HG02623 (cell line): ENCODE data around the gene MDK.

ENCODE experiments used
- ATAC-seq: cut with Tn5 transposase; IDR thresholded peaks from one replicate; pipeline ENCODE4 v1.9.1; 2021; ENCODE audit warnings: moderate library complexity; ENCODE audit not compliant: unreplicated experiment

The MDK gene

GRCh38 chr11:46393231-46393616 lies 11.8 kb downstream of the MDK start:
- ATAC-seq = no peak

GRCh38 chr11:46393759-46394158 lies 12.3 kb downstream of the MDK start:
- no peak for ATAC-seq

DNA sequence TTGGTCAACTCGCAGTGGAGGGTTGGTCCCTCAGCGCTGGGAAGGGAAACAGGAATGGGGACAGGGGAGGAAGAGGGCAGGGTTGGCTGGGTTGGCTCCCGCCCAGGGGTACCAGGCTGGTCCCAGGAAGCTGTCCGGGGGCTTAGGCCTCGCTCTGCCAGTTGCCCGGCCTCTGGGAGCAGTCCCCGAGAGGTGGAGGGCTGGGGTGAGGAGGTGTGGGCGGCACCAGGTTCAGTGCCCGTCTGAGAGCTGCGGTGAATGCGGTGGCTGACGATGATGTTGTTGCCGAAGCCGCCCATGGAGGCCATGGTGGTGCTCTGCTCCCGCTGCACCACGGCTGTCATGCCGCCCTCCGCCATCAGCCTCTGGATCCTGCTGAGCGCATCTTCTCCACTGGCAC lies 16.1 kb downstream of the MDK start:
- ATAC-seq = no peak

DNA sequence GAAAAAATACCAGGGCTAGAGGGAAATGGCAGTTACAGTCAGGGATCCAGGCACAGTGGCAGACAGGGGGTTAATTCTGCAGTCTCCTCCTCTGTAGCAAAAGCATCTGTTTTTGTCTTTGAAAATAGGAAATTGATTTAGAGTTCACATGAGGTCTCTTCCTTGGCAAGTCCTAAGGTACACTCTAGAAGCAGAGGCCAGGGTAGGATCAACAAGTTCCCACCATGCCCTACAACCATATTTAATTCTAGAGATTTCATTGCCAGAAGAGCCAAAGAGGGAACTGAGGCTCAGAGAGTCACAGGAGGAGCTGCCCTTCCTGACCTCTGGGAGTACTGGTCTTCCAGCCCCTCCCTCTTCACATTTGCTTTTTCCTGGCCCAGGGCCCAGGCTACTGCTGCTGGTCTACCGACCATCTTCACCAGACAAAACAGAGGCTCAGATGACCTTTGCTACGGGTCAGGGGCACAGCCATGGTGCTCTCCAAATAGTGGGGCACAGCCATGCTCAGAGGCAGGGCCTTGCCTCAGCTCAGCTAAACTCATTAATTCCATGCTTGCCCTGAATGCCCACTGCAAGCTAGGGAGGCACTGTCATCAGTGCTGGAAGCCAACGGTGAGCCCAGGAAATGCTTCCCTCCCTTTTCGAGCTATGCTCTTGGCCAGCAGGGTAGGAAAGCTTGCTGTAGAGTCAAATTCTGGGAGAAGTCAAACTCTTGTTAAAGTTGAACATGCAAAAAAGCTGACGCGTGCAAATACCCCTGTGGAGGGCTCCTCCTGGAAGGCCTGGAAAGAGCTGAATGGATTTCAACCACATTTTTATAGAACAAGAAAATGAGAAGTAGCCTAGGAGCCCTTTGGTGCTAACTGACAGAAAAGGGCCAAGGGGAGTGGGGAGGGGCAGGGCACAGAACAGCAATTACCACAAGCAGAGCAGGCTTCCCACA lies 21.8 kb downstream of the MDK start:
- ATAC-seq = no peak

DNA sequence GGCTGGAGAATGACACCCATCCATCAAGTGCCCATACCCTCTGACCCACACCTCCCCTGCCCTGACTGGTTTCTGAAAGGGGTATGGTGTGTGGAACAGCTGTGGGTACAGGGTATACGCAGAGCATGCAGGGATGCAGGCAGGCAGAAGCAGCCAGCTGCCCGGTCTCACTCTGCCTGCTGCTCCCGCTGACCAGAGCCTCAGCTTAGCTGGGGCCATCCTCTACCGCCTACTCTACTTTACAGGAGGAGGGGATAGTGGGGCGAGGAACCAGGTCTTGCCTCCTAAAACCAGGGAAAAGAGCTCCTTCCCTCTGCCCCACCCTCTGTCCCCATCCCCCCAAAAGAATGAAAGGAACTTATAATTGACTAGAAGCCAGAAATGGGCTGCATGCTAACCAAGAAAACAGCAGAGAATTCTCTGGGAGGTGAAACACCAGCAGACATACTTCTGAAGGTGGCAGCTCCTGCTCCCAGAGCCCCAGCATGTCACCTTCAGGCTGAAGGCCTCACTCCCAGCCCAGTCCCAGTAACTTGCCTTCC lies 23.1 kb downstream of the MDK start:
- no peak for ATAC-seq

- ATAC-seq = no peak
These were observed 26.2 kb downstream of the MDK start for GRCh38 chr11:46407635-46408034.

- no peak for ATAC-seq
These were observed 27.0 kb downstream of the MDK start for GRCh38 chr11:46408407-46408986.

DNA sequence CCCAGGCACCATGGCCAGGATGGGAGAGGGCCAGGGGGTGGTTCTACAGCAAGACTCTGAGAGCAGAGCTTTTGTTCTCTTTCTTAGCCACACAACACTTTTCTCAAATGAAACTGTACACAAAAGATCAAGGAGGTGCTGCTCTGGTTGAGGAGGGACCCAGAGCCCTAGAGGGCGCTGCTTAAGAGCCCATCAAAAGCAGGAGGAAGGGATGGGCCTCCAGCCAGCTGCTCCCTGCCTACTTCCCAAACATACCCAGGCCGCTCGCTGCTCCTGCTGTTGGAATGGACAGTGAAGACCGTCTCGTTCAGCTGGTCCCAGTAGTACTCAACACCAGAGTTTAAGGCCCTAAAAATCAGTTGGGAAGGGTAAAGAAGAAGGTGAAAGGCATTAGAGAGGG lies 28.6 kb downstream of the MDK start:
- ATAC-seq = no peak

DNA sequence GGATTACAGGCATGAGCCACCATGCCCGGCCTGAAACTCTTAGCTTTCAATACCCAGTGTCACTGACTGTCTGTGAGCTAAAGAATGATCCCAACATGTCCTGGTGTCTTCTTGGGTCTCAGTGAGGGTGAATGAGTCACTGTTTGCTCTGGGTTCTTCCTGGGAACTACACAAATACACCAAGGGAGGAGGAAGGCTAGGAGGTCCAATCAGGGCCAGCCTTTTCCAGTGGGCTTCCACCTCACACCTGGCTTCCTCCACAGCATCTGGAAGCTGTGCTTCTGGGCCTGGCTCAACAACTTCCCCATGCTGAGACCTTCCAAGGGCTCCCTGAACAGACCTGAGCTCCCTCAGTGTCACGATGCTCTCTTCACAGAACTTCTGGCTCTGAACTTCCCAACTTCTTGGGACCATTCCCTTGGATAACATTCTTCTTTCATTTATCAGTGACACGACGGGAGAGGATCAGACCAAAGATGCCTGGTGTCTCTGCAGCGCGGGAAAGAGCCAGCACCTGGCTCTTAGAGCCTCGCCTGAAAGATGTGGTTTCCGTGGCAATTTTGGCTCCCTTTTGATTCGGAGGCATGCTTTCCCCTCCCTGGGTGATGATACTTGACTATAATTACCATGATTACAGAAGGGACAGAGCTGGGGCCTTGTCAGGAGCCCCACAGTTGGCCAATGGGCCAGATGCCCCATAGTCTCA lies 32.4 kb downstream of the MDK start:
- ATAC-seq = no peak

DNA sequence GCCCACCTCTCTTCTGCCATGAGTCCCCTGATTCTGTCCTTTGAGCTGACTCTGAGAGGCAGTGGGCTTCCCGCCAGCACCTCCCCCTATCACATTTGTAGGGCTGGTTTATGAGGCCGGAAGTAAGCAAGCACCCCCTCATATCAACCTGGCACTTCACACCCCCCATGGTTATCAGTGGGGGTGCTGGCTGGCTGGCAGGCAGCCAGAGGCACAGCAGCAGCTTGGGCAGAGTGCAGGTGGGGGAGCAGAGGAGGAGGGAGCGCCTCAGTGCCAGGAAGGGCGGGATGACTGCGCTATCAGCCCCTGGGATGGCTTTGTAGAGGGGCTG lies 33.0 kb downstream of the MDK start:
- no peak for ATAC-seq

- ATAC-seq = no peak
These were observed 33.4 kb downstream of the MDK start for GRCh38 chr11:46414879-46415278.

DNA sequence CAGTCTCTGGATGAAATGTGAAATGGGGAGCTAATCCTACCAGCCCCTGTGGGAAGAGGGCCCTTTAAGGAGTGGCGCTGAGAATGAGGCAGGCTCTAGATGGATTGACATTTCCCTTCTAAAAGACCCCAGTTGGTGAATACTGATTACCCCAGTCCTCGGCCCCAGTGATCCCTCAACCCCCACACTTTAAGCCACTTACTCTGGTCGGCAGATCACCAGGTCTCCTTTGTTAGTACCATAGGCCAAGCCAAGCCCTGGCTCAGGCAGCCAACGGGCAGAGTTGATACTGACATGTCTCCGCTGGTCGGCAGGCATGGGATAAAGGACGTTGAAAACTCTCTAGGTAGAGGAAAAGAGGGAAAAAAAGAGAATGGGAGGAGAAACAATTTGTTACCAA lies 36.2 kb downstream of the MDK start:
- ATAC-seq = no peak

GRCh38 chr11:46418751-46419150 lies 37.3 kb downstream of the MDK start:
- no peak for ATAC-seq

- no peak for ATAC-seq
These were observed 39.0 kb downstream of the MDK start for GRCh38 chr11:46420513-46420912.

DNA sequence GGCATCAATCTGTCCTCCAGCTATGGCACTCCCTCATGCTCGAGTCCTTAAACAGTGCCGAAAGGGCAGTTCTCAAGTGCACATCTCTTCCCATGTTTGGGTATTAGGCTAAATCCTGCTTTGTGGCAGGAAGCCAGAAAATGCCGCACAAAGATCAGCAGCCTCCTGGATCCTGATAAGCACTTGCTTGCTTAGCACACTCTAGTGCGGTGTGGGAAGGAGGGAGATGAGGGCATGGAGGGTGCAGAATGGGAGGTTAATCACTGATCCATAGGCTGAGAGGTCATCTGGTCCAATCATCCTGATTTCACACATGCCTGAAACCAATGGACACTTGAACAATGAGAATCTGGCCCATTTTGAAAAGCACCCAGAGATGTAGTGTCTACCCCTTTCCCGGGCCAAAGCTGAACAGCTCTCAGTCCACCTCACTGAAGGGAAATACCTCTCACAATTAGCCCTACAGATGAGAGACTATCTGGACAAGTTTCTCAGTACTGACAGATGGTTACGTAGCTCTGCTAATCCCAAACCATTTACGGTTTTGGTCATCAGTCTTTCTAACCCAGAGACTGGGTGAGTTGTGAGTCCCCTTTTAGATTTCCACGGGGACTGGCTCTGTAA lies 39.9 kb downstream of the MDK start:
- ATAC-seq = no peak

GRCh38 chr11:46422588-46422987 lies 41.1 kb downstream of the MDK start:
- ATAC-seq = no peak

DNA sequence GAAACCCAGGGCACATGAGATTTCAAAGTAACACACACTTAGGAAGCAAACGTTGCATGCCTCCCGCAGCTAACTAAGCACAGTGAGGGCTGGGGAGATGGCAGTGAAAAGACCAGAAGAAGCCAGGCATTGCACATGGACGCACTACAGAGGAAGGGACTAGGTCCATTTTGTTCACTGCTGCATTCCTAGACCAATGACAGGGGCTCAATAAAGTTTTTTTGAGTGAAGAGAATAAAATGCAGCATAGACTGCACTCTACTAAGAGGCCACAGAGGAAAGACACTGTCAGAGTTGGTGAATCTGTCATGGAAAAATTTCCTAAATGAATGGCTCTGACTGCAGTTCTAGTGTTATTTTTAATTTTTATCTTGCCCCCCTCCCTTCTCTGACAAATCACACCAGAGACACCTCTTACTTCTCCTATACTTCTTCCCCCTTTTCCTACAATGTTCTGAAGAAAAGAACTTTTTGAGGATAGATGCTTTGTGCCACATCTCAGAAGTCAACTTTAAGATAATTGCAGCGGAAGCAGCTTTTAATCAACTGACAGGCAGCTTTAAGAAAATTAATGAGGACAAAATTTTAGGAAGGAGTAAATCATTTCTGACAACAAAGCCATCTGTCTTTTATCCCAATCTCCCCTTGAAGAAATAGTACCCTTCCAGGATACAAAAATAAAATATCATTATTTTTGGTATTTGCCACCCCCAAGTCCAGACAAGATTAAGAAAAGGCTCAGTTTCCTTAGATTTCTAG lies 44.9 kb downstream of the MDK start:
- ATAC-seq = no peak

DNA sequence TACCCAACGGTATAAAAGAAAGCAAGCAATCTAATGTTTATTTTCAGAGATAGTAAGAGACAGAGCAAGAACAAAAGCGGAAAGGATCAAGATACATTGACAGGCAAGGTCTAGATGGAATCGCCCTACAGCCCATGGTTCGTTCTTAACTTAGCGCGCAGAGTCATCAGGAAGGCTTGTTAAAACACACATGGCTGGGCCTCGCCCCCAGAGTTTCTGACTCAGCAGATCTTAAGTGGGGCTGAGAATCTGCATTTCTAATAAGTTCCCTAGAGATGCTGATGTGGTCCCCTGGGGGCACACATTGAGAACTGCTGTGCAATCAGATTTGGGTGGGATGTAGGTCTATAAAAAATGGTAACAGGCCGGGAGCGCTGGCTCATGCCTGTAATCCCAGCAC lies 45.9 kb downstream of the MDK start:
- ATAC-seq = no peak

DNA sequence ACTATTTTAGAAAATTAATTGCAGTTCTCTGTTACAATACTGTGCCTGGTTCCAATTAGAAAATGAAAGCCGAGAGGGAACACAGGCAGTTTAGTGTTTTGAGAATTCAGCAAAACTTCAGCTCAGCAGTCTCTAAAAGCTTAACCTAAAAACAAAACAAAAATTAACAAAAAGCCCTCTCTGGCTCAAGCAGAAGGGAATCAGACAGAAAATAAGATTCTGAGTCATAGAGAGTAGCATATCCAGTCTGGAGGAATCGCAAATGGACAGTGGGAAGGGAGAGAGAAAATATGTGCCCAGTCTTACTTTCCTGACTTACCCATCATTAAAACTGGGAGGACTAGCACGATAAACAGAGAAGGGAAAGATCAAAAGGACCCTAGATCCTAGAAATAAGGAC lies 48.2 kb downstream of the MDK start:
- no peak for ATAC-seq

GRCh38 chr11:46431211-46431610 lies 49.7 kb downstream of the MDK start:
- no peak for ATAC-seq
